ENCODE data around the gene DYSF.

- TF ChIP-seq POLR2A (IDR thresholded peaks at IDR 0.05) (no peak), CTCF (IDR thresholded peaks at IDR 0.05) (no peak)
Observed at GRCh38 chr2:71456617-71457016, 3.3 kb downstream of the DYSF start.

All from transverse colon (tissue), 3 donors.